ENCODE measurements around the gene KCNQ4.

KCNQ4 gene

GRCh38 chr1:40755067-40755466, 28.5 kb upstream of the KCNQ4 start:
- no peak for DNase-seq

DNA sequence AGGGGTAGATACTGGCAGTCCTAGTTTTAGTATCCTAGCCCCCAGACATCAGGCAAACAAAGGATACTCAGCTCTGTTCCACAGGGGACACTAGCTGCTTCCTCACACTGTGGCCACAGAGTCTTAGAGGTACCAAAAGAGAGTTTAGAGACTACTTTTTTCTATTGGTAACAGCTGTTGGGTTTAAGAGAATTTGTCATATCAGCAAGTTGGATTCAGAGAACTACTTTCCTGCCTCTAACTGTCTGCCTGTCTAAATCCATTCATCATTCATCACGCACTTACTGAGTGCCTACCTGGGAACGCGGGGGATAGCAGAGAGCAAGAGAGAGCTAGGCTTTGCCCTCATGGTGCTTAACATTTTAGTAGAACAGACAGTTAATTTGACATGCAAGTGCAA, 27.1 kb upstream of the KCNQ4 start:
- no peak for DNase-seq

- DNase-seq, result no peak
These were observed 26.5 kb upstream of the KCNQ4 start for GRCh38 chr1:40757084-40757483.

DNA sequence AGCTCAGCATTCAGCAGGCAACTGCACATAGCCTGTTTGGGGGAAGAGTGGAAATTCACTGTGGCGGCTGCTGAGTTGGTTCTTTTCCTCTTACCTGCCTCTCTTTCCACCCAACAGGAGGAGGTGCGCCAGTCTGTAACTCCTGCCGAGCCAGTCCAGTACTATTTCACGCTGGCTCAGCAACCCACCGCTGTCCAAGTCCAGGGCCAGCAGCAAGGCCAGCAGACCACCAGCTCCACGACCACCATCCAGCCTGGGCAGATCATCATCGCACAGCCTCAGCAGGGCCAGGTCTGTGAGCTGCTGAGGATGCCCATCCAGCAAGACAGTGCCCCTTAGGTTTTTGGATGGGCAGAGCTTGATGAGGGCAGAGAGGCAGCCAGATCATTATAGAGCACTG, 25.6 kb upstream of the KCNQ4 start:
- DNase-seq, result no peak

DNA sequence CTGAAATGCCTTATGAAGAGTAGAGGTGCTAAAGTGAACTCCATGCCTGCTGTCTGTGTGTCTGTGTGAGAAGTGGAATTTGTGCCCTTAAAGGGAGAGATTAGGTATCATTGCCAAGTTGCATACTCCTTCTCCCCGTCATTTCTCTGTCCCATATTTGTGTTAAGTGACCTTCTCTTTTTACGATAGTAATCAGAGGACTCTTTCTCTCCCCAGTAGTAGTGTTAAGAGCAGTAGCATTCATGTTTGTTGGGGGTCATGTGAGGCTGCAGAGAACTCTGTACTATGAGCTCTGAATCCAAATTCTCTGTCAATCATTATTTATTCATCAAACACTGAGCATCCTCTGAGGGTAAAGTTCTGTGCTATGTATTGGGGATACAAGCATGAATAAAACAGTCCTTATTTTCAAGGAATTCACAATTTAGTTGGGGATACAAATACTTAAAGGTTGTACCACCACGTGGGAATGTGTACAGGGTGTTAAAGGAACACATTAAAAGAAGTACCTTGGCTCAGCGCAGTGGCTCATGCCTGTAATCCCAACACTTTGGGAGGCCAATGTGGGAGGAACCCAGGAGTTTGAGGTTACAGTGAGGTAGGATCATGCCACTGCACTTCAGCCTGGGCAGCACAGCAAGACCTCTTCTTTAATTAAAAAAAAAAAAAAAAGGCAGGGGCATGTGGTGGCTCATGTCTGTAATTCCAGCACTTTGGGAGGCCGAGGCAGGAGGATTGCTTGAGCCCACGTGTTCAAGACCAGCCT, 24.8 kb upstream of the KCNQ4 start:
- no peak for DNase-seq

GRCh38 chr1:40760984-40761383, 22.6 kb upstream of the KCNQ4 start:
- peak; percentile 44 for DNase-seq

DNA sequence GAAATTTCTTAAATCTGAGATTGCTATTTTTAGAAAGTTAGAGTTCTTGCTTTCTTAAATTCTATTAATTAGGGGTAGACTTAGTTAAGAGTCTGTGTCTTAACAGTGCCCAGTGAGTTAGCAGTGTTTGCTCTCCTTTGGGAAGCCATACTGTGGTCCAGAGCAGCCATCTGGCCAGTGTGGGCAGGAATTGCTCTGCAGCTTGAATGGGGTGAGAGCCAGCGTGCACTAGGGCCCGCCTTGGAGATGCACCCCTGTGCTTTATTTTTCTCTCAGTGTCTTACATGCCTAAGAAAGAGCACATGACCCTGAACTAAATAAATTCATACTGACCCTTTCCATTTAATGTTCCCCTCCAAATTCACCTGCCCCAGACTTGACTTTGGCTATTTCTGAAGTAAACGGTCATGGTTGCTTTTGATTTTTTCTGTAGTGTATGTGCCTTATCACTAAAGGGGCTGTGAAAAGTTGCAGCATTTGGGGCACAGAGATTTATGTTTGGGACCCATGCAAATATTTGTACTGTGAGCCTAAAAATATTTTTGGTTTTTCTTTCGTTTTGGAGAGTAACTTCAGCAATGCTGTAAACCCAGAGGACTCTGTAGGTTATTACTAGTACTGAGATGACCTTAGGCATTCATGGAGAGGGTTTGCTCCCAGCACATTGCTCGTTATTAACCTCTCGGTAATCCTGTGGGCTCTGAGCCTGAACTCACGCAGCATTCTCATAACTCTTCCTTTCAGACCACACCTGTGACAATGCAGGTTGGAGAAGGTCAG, 21.3 kb upstream of the KCNQ4 start:
- DNase-seq, result no peak

- DNase-seq, result no peak
These were observed 19.6 kb upstream of the KCNQ4 start for GRCh38 chr1:40763742-40764532.

GRCh38 chr1:40764981-40765380, 18.6 kb upstream of the KCNQ4 start:
- no peak for DNase-seq

GRCh38 chr1:40766017-40766416, 17.6 kb upstream of the KCNQ4 start:
- DNase-seq, result peak; percentile 28

GRCh38 chr1:40766560-40766959, 17.0 kb upstream of the KCNQ4 start:
- DNase-seq, result no peak

GRCh38 chr1:40768146-40768990, 15.2 kb upstream of the KCNQ4 start:
- no peak for DNase-seq

DNA sequence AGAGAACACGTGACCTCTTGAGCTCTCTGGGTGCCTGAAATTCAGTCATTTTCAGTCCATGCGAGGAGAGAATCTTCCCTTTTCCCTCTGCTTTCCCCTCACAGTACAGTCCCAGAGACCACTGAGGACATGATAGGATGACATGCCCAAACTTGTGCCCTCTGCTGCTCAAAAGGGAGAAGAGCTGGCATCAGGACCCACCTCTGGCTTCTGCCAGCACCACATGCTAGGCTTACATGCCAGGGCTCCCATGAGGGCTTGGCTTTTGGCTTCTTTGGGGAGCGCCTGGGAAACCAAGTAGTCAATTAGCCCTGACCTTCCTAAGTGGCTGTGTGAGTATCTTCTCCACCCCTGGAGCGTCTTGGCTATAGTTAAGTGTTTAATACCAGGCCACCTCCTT, 13.8 kb upstream of the KCNQ4 start:
- peak; percentile 23 for DNase-seq

GRCh38 chr1:40770296-40771070, 13.1 kb upstream of the KCNQ4 start:
- no peak for DNase-seq

- no peak for DNase-seq
These were observed 11.2 kb upstream of the KCNQ4 start for GRCh38 chr1:40772146-40772955.

GRCh38 chr1:40773748-40774265, 9.8 kb upstream of the KCNQ4 start:
- DNase-seq, result no peak

- DNase-seq, result peak; percentile 29
These were observed 9.2 kb upstream of the KCNQ4 start for GRCh38 chr1:40774266-40774998.

DNA sequence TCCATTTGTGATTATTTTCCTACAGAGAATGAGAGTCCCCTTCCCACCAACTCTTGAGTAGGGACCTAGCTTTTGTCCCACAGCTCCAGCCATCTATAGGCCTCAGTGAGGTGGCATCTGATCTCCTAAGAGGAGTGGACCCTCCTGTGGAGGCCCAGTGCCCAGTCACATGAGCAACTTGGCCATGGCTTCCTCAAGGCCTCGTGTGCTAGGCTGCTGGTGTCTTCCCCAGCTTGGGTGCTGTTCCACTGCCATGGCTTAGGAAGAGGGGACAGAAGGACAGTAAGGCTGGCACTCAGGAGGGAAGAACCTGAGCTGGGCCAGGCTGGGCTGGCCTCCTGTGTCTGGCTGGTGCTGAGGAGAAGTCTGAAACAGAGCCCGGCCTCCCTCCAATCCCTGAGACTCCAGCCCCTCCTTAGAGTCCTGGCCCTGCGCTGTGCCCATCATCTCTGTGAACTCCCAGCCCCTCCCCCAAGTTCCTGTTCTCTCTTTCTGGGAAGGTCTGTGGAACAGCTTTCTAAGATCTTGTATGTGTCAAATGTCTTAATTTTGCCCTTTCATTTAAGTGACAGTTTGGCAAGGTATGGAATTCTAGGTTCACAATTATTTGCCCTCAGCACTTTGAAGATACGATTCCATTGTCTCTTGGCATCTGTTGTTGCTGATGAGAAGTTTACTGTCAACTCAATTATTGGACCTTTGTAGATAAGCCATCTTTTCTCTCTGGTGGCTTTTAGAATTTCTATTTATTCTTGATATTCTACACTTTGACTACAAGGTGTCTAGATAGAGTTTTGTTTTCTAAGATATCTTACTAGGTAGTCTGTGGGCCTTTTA, 7.1 kb upstream of the KCNQ4 start:
- DNase-seq, result no peak

All from EL (cell line).